Measurements from ENCODE around the gene ENTPD2. TPM values are rescaled to one million over a fixed set of nuclear protein-coding genes. Genes with fewer than 3 reads are reported as not detected.

ENTPD2 gene
- total and polyA plus RNA-seq, 10 of the 15 experiments (the other 5 are each of a cell fraction or from before 2014, with no cell fraction given), result 0.15 to 1.8 (median 0.65) TPM; not detected in 2

GRCh38 chr9:137058521-137059234, 4.8 kb upstream of the ENTPD2 start (continued):
- TF ChIP-seq, protein P1, sequence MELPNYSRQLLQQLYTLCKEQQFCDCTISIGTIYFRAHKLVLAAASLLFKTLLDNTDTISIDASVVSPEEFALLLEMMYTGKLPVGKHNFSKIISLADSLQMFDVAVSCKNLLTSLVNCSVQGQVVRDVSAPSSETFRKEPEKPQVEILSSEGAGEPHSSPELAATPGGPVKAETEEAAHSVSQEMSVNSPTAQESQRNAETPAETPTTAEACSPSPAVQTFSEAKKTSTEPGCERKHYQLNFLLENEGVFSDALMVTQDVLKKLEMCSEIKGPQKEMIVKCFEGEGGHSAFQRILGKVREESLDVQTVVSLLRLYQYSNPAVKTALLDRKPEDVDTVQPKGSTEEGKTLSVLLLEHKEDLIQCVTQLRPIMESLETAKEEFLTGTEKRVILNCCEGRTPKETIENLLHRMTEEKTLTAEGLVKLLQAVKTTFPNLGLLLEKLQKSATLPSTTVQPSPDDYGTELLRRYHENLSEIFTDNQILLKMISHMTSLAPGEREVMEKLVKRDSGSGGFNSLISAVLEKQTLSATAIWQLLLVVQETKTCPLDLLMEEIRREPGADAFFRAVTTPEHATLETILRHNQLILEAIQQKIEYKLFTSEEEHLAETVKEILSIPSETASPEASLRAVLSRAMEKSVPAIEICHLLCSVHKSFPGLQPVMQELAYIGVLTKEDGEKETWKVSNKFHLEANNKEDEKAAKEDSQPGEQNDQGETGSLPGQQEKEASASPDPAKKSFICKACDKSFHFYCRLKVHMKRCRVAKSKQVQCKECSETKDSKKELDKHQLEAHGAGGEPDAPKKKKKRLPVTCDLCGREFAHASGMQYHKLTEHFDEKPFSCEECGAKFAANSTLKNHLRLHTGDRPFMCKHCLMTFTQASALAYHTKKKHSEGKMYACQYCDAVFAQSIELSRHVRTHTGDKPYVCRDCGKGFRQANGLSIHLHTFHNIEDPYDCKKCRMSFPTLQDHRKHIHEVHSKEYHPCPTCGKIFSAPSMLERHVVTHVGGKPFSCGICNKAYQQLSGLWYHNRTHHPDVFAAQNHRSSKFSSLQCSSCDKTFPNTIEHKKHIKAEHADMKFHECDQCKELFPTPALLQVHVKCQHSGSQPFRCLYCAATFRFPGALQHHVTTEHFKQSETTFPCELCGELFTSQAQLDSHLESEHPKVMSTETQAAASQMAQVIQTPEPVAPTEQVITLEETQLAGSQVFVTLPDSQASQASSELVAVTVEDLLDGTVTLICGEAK (IDR thresholded peaks at IDR 0.05; ENCODE audit: borderline replicate concordance), result no peak
- TF ChIP-seq, protein P2, sequence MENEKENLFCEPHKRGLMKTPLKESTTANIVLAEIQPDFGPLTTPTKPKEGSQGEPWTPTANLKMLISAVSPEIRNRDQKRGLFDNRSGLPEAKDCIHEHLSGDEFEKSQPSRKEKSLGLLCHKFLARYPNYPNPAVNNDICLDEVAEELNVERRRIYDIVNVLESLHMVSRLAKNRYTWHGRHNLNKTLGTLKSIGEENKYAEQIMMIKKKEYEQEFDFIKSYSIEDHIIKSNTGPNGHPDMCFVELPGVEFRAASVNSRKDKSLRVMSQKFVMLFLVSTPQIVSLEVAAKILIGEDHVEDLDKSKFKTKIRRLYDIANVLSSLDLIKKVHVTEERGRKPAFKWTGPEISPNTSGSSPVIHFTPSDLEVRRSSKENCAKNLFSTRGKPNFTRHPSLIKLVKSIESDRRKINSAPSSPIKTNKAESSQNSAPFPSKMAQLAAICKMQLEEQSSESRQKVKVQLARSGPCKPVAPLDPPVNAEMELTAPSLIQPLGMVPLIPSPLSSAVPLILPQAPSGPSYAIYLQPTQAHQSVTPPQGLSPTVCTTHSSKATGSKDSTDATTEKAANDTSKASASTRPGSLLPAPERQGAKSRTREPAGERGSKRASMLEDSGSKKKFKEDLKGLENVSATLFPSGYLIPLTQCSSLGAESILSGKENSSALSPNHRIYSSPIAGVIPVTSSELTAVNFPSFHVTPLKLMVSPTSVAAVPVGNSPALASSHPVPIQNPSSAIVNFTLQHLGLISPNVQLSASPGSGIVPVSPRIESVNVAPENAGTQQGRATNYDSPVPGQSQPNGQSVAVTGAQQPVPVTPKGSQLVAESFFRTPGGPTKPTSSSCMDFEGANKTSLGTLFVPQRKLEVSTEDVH (IDR thresholded peaks at IDR 0.05; ENCODE audit: low read depth, partially characterized antibody), result no peak
- no peak for TF ChIP-seq EZH2 (IDR thresholded peaks at IDR 0.05; ENCODE audit: borderline replicate concordance, control insufficient read depth, low read depth, low read length)
